Measurements from ENCODE around the gene TMPRSS11E.
"Not testable (repeated sequence)": the region's sequence is repeated elsewhere in the genome, so short reads cannot be mapped to it uniquely, and the experiment has no call there.

DNA sequence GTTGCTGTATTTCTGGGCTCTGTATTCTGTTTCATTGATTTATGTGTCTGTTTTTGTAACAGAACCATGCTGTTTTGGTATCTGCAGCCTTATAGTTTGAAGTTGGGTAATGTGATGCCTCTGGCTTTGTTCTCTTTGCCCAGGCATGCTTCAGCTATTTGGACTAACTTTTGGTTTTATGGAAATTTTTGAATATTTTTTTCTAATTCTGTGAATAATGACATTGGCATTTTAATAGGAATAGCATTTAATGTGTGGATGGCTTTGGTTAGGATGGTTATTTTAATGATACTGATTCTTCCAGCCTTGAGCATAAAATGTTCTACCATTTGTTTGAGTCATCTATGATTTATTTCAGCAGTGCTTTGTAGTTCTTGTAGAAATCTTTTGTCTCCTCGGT is 75.0 kb downstream of the TMPRSS11E start:
- TF ChIP-seq, protein P1, sequence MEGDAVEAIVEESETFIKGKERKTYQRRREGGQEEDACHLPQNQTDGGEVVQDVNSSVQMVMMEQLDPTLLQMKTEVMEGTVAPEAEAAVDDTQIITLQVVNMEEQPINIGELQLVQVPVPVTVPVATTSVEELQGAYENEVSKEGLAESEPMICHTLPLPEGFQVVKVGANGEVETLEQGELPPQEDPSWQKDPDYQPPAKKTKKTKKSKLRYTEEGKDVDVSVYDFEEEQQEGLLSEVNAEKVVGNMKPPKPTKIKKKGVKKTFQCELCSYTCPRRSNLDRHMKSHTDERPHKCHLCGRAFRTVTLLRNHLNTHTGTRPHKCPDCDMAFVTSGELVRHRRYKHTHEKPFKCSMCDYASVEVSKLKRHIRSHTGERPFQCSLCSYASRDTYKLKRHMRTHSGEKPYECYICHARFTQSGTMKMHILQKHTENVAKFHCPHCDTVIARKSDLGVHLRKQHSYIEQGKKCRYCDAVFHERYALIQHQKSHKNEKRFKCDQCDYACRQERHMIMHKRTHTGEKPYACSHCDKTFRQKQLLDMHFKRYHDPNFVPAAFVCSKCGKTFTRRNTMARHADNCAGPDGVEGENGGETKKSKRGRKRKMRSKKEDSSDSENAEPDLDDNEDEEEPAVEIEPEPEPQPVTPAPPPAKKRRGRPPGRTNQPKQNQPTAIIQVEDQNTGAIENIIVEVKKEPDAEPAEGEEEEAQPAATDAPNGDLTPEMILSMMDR (IDR thresholded peaks at IDR 0.05): not testable (repeated sequence)
- TF ChIP-seq POLR2AphosphoS5 (IDR thresholded peaks at IDR 0.05; ENCODE audit: low read depth, low read length): not testable (repeated sequence)
